PFSK-1 (cell line): ENCODE measurements around the gene RBM20.

Experiments
- FOXP2 ChIP-seq: optimal IDR thresholded peaks from 2 replicates; pipeline ENCODE3; 2011; ENCODE audit warnings: borderline replicate concordance, control low read depth, inconsistent platforms; ENCODE audit not compliant: insufficient read depth; ENCODE audit errors: extremely low read length, extremely low read depth
- POLR2AphosphoS5 ChIP-seq: IDR thresholded peaks from 2 replicates; pipeline ENCODE4 v1.6.1; 2012; ENCODE audit warnings: low read depth, mild to moderate bottlenecking, control low read depth, low read length, moderate library complexity
- REST ChIP-seq, 2 experiments: IDR thresholded peaks; 2 replicates each; pipeline versions ENCODE4 v1.6.1 to v1.8.0; 2011 to 2012; ENCODE audit warnings: low read depth in 2 of 2, low read length in 2 of 2, control low read depth in 1 of 2, inconsistent platforms in 1 of 2, mild to moderate bottlenecking in 1 of 2, moderate library complexity in 1 of 2; ENCODE audit not compliant: insufficient read depth in 1 of 2
- SIN3A ChIP-seq: IDR thresholded peaks from 2 replicates; pipeline ENCODE4 v1.6.1; 2012; ENCODE audit warnings: mild to moderate bottlenecking, low read length, moderate library complexity, borderline replicate concordance; ENCODE audit not compliant: insufficient read depth
- TAF1 ChIP-seq: IDR thresholded peaks from 2 replicates; pipeline ENCODE4 v1.6.1; 2012; ENCODE audit warnings: low read length, control low read depth, borderline replicate concordance; ENCODE audit not compliant: insufficient read depth

- TF ChIP-seq POLR2AphosphoS5 (no peak), TAF1 (no peak), REST (IDR thresholded peaks at IDR 0.05; ENCODE audit: insufficient read depth in 1 of 2, low read depth in 2 of 2, low read length in 2 of 2) (no peak), SIN3A (no peak), FOXP2 (no peak)
Measured at GRCh38 chr10:110625951-110626855, 17.9 kb upstream of the RBM20 start.
